HG03520 (cell line): ENCODE measurements around the gene MALRD1.

Source experiments
- ATAC-seq: cut with Tn5 transposase; IDR thresholded peaks from one replicate; pipeline ENCODE4 v1.9.1; 2021; ENCODE audit warnings: mild to moderate bottlenecking, moderate library complexity; ENCODE audit not compliant: unreplicated experiment

MALRD1 gene

GRCh38 chr10:19107406-19107805 lies 58.8 kb downstream of the MALRD1 start:
- no peak for ATAC-seq

GRCh38 chr10:19111501-19112267 lies 63.1 kb downstream of the MALRD1 start:
- ATAC-seq = no peak

GRCh38 chr10:19117438-19117837 lies 68.8 kb downstream of the MALRD1 start:
- ATAC-seq = no peak

GRCh38 chr10:19119191-19119590 lies 70.6 kb downstream of the MALRD1 start:
- no peak for ATAC-seq

GRCh38 chr10:19120381-19120908 lies 71.8 kb downstream of the MALRD1 start:
- no peak for ATAC-seq

GRCh38 chr10:19133992-19134391 lies 85.4 kb downstream of the MALRD1 start:
- no peak for ATAC-seq

- ATAC-seq = no peak
These were observed 94.4 kb downstream of the MALRD1 start for GRCh38 chr10:19142967-19143366.

GRCh38 chr10:19144206-19144605 lies 95.6 kb downstream of the MALRD1 start:
- no peak for ATAC-seq

- no peak for ATAC-seq
These were observed 105.8 kb downstream of the MALRD1 start for GRCh38 chr10:19154375-19154774.

GRCh38 chr10:19158358-19158757 lies 109.8 kb downstream of the MALRD1 start:
- no peak for ATAC-seq

- no peak for ATAC-seq
These were observed 110.3 kb downstream of the MALRD1 start for GRCh38 chr10:19158870-19159269.

GRCh38 chr10:19164461-19164860 lies 115.9 kb downstream of the MALRD1 start:
- no peak for ATAC-seq

- ATAC-seq = no peak
These were observed 120.0 kb downstream of the MALRD1 start for GRCh38 chr10:19168584-19168983.

GRCh38 chr10:19169041-19169440 lies 120.4 kb downstream of the MALRD1 start:
- no peak for ATAC-seq

GRCh38 chr10:19169684-19170083 lies 121.1 kb downstream of the MALRD1 start:
- ATAC-seq = no peak

GRCh38 chr10:19178675-19179074 lies 130.1 kb downstream of the MALRD1 start:
- ATAC-seq = no peak

GRCh38 chr10:19184891-19185290 lies 136.3 kb downstream of the MALRD1 start:
- ATAC-seq = no peak

- ATAC-seq = no peak
These were observed 146.3 kb downstream of the MALRD1 start for GRCh38 chr10:19194866-19195265.

- no peak for ATAC-seq
These were observed 147.1 kb downstream of the MALRD1 start for GRCh38 chr10:19195698-19196097.

GRCh38 chr10:19200211-19200610 lies 151.6 kb downstream of the MALRD1 start:
- no peak for ATAC-seq

GRCh38 chr10:19204246-19204917 lies 155.8 kb downstream of the MALRD1 start:
- no peak for ATAC-seq

GRCh38 chr10:19209319-19209718 lies 160.7 kb downstream of the MALRD1 start:
- ATAC-seq = no peak
